ENCODE measurements around the gene HYCC1. TPM values are rescaled to one million over a fixed set of nuclear protein-coding genes. Genes with fewer than 3 reads are reported as not detected.

HYCC1 gene
- polyA plus RNA-seq, 3 donors, result 4.7 to 12.7 (median 12.1) TPM

GRCh38 chr7:23021596-23021995, 7.7 kb upstream of the HYCC1 start:
- no peak overlapping the region for H2AFZ ChIP-seq (ENCODE audit: insufficient read depth, low read depth, low read length, poor library complexity, severe bottlenecking)
- H3K9me3 ChIP-seq (replicated peaks in 1 of 2; ENCODE audit: control insufficient read depth in 1 of 2, insufficient read depth in 1 of 2, low read length in 2 of 2), result no peaks in the 10 kb centered on the region
- H3K4me2 ChIP-seq (replicated peaks; ENCODE audit: extremely low read depth, low read length, poor library complexity, severe bottlenecking), result no peak overlapping the region
- WGBS (ENCODE audit: insufficient coverage), result no CpG with 5 or more reads among the region's 1 CpG
- H3K79me2 ChIP-seq (ENCODE audit: insufficient read depth, low read length), result no peaks in the 10 kb centered on the region
- peak overlapping the region in 1 of 2 donors; percentile 92 for H3K27ac ChIP-seq (ENCODE audit: low read depth in 1 of 2, low read length in 2 of 2)
- Mint-ChIP-seq H3K27ac (peak overlapping the region; percentile 88 to 98 (median 94)), H3K9me3 (peaks cover 0 to 4% (median 2%) of the 10 kb centered on the region in 7 donors), H3K36me3 (peaks cover 2 to 3% of the 10 kb centered on the region in 2 donors), H3K4me1 (peaks cover 44% of the 10 kb centered on the region), H3K4me3 (no peak overlapping the region), H3K27me3 (ENCODE audit: low read depth in 3 of 3) (peaks cover 3 to 11% (median 8%) of the 10 kb centered on the region in 3 donors)
- no peak for DNase-seq
- no peak for TF ChIP-seq CTCF (IDR thresholded peaks at IDR 0.05)
- H3K4me1 ChIP-seq (ENCODE audit: control insufficient read depth in 1 of 2, insufficient read depth in 2 of 2, low read length in 2 of 2), result peaks cover 46 to 57% of the 10 kb centered on the region in 2 donors
- no peak overlapping the region for H3K9ac ChIP-seq (ENCODE audit: insufficient read depth, low read length, poor library complexity, severe bottlenecking)
- no peaks in the 10 kb centered on the region for H3K36me3 ChIP-seq (replicated peaks in 1 of 2; ENCODE audit: control insufficient read depth in 1 of 2, insufficient read depth in 2 of 2, low read length in 2 of 2)
- H3K27me3 ChIP-seq (ENCODE audit: control insufficient read depth in 2 of 2, insufficient read depth in 2 of 2, low read length in 2 of 2), result peaks cover 0 to 2% of the 10 kb centered on the region in 2 donors
- no peak overlapping the region for H3K4me3 ChIP-seq (replicated peaks in 1 of 3; ENCODE audit: low read depth in 2 of 3, low read length in 3 of 3)
- intact Hi-C loops (cut with micrococcal nuclease), result no loop called here
- H4K20me1 ChIP-seq (ENCODE audit: insufficient read depth, low read length), result no peaks in the 10 kb centered on the region

- Mint-ChIP-seq H3K4me3 (peak overlapping the region in 1 of 2 donors; percentile 62), H3K9me3 (peaks cover 0 to 4% (median 2%) of the 10 kb centered on the region in 7 donors), H3K36me3 (peaks cover 2 to 3% of the 10 kb centered on the region in 2 donors), H3K27me3 (ENCODE audit: low read depth in 3 of 3) (peaks cover 3 to 9% (median 5%) of the 10 kb centered on the region in 3 donors), H3K27ac (peak overlapping the region; percentile 90 to 98 (median 96)), H3K4me1 (peaks cover 47% of the 10 kb centered on the region)
- Histone ChIP-seq H3K4me1 (ENCODE audit: control insufficient read depth in 1 of 2, insufficient read depth in 2 of 2, low read length in 2 of 2) (peaks cover 49 to 64% of the 10 kb centered on the region in 2 donors), H4K20me1 (ENCODE audit: insufficient read depth, low read length) (no peaks in the 10 kb centered on the region), H3K79me2 (ENCODE audit: insufficient read depth, low read length) (no peaks in the 10 kb centered on the region), H3K27ac (ENCODE audit: low read depth in 1 of 2, low read length in 2 of 2) (peak overlapping the region; percentile 49 to 92), H3K9me3 (replicated peaks in 1 of 2; ENCODE audit: control insufficient read depth in 1 of 2, insufficient read depth in 1 of 2, low read length in 2 of 2) (no peaks in the 10 kb centered on the region), H3K27me3 (ENCODE audit: control insufficient read depth in 2 of 2, insufficient read depth in 2 of 2, low read length in 2 of 2) (peaks cover 0 to 2% of the 10 kb centered on the region in 2 donors), H3K4me2 (replicated peaks; ENCODE audit: extremely low read depth, low read length, poor library complexity, severe bottlenecking) (peak overlapping the region; percentile 46), H3K36me3 (replicated peaks in 1 of 2; ENCODE audit: control insufficient read depth in 1 of 2, insufficient read depth in 2 of 2, low read length in 2 of 2) (no peaks in the 10 kb centered on the region), H3K4me3 (replicated peaks in 1 of 3; ENCODE audit: low read depth in 2 of 3, low read length in 3 of 3) (peak overlapping the region in 1 of 3 experiments; percentile 44), H2AFZ (ENCODE audit: insufficient read depth, low read depth, low read length, poor library complexity, severe bottlenecking) (no peak overlapping the region), H3K9ac (ENCODE audit: insufficient read depth, low read length, poor library complexity, severe bottlenecking) (peak overlapping the region; percentile 27)
- intact Hi-C loops (cut with micrococcal nuclease), result no loop called here
- 0% methylated on average over 1 of the region's 3 CpGs for WGBS (ENCODE audit: insufficient coverage)
- TF ChIP-seq CTCF (IDR thresholded peaks at IDR 0.05), result no peak
- peak; percentile 76 to 85 (median 80) for DNase-seq
Observed at GRCh38 chr7:23020742-23021401, 6.9 kb upstream of the HYCC1 start.

Measured in CD14-positive monocyte (primary cell).